ENCODE results near the gene RHOXF1.
A peak's percentile ranks its signal among the peaks of the same experiment; 100 is the strongest.
"Not testable (repeated sequence)": the region's sequence is repeated elsewhere in the genome, so short reads cannot be mapped to it uniquely, and the experiment has no call there.

RHOXF1 gene

DNA sequence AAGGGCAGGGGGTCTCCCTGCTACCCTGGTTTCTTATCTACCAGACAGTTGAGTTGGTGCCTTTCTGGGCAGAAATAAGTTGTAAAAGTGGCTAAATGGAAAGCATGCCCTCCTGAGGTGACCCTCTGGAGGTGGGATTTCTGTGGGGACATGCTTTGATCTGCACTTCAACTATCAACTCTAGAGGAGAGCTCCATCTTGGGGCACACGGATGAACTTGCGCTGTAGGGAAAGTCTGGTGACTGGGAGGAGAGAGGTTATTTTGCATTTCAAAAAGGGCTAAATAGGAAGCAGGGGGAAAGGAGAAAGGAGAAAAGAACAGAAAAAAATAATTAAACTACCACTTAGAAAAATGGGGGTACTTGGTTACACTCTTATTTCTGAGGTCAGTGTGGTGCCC, 25.5 kb downstream of the RHOXF1 start:
- TF ChIP-seq, protein P1, sequence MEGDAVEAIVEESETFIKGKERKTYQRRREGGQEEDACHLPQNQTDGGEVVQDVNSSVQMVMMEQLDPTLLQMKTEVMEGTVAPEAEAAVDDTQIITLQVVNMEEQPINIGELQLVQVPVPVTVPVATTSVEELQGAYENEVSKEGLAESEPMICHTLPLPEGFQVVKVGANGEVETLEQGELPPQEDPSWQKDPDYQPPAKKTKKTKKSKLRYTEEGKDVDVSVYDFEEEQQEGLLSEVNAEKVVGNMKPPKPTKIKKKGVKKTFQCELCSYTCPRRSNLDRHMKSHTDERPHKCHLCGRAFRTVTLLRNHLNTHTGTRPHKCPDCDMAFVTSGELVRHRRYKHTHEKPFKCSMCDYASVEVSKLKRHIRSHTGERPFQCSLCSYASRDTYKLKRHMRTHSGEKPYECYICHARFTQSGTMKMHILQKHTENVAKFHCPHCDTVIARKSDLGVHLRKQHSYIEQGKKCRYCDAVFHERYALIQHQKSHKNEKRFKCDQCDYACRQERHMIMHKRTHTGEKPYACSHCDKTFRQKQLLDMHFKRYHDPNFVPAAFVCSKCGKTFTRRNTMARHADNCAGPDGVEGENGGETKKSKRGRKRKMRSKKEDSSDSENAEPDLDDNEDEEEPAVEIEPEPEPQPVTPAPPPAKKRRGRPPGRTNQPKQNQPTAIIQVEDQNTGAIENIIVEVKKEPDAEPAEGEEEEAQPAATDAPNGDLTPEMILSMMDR (conservative IDR thresholded peaks at IDR 0.05) = 0 out of 2 replicates have a peak, but pooled peaks have one; percentile 7
- TF ChIP-seq ZFX (IDR thresholded peaks at IDR 0.05) = no peak
- no peak overlapping the region for H3K27ac ChIP-seq

DNA sequence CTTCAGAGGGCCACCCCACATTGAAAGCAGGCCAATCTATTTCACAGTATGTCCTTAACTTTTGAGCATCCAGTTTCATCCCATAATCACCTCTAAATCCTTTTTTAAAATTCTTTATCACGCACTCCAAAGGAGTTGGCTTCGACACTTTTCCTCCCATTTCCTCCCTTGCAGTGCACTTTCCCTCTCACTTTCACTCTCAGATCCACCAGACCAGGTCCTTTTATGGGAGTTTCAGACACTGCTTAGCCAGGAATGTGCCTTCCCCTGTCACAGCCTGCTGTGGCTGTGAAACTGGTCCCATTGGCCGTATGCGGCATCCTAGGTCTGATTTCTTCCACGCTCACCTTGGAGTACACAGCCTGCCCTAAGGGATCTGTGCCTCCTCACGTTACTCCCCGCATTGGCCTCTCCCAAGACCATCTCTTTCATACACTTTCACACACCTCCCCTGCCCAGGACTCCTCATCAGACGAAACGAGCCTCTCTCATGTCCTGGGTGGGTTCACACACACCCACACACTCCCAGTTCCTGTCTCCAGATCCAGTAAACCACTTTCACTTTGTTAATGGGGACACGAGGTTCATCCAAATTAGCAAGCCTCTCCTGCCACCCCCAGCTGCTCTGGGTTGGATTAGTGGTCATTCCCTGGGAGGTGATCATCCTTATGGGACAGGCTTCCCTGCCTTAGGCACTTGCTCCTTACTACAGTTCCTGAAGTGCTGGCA, 28.3 kb downstream of the RHOXF1 start:
- no peak overlapping the region for H3K27ac ChIP-seq
- TF ChIP-seq ZFX (IDR thresholded peaks at IDR 0.05) = no peak
- TF ChIP-seq, protein P1 (conservative IDR thresholded peaks at IDR 0.05) = no peak

DNA sequence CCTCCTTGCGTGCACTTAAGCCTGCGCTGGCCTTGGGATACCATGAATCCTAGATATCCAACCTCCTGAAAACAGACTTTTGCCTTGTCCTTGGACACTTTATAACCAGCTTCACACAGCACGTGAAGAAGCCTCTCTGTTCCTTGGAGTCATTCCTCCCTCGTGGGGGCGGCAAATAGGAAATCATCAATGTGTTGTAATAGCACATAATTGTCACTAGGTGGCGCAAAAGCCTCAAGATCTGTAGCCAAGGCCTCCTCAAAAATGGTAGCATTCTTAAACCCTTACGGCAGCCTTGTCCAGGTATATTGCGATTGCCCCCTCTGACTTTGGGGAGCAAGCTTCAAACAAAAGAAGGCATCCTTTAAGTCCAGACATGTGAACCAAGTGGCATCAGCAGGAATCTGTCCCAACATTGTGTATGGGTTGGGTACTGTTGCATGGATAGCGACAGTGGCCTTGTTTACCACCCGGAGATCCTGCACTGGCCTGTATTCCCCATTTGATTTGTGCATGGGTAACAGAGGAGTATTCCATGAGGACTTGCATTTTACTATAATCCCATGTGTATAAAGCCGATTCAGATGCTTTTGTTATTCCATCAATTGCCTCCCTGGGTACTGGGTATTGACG, 30.0 kb downstream of the RHOXF1 start:
- H3K27ac ChIP-seq = not testable (repeated sequence)

DNA sequence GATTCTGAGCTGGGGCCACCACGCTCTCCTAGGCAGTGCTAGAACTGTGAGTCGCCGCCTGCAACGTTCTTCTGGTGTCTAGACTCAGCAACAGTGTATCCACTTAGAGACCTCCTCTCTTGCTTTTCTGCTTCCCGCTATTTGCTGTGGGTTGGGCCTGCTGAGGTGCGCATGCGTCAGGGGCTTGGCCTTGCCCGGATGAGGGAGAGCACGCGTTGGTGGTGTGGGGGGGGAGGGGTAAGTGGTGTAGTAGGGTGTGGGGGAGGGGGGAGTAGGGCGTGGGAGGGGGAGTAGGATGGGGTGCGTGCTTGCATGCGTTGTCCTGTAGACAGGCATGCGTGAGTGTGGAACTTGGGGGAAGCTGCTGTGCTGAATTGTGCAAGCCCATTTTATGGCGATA, 38.1 kb downstream of the RHOXF1 start, which contains the start of gene RHOXF2B:
Gene RHOXF2B (minus strand): TSS at position 101 of the 400 bp plus-strand sequence. CDS start 138 bp downstream, outside the sequence.
- not testable (repeated sequence) for H3K27ac ChIP-seq

DNA sequence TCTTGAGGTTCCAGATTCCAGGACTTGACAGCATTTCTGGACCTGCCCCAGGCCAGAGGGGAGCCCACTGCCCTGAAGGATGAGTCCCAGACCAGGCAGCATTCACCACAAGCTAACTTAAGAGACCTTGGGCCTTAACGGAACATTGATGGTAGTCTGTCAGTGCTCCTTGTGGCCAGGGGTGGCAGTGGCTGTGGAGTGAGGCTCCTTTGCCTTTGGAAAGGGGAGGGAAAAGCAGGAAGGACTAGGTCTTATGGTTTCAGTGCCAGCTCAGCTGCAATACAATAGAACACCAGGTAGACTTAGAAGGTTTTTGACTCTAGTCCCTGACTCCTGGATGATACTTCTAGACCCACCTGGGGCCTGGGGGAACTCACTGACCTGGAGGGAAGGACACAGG, 49.5 kb downstream of the RHOXF1 start:
- not testable (repeated sequence) for H3K27ac ChIP-seq
